Endometrium (tissue), 2 donors: ENCODE data around the gene ECSIT.
A peak's percentile ranks its signal among the peaks of the same experiment; 100 is the strongest.
"Not testable (repeated sequence)": the region's sequence is repeated elsewhere in the genome, so short reads cannot be mapped to it uniquely, and the experiment has no call there.

Experiments used
- FAIRE-seq: peaks from 2 replicates; lab custom pipeline; 2012; peaks lifted over from hg19 to GRCh38; lab: Jason Lieb, UNC
- donor health status: control.
- donor health status: control.

ECSIT gene, protein sequence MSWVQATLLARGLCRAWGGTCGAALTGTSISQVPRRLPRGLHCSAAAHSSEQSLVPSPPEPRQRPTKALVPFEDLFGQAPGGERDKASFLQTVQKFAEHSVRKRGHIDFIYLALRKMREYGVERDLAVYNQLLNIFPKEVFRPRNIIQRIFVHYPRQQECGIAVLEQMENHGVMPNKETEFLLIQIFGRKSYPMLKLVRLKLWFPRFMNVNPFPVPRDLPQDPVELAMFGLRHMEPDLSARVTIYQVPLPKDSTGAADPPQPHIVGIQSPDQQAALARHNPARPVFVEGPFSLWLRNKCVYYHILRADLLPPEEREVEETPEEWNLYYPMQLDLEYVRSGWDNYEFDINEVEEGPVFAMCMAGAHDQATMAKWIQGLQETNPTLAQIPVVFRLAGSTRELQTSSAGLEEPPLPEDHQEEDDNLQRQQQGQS

DNA sequence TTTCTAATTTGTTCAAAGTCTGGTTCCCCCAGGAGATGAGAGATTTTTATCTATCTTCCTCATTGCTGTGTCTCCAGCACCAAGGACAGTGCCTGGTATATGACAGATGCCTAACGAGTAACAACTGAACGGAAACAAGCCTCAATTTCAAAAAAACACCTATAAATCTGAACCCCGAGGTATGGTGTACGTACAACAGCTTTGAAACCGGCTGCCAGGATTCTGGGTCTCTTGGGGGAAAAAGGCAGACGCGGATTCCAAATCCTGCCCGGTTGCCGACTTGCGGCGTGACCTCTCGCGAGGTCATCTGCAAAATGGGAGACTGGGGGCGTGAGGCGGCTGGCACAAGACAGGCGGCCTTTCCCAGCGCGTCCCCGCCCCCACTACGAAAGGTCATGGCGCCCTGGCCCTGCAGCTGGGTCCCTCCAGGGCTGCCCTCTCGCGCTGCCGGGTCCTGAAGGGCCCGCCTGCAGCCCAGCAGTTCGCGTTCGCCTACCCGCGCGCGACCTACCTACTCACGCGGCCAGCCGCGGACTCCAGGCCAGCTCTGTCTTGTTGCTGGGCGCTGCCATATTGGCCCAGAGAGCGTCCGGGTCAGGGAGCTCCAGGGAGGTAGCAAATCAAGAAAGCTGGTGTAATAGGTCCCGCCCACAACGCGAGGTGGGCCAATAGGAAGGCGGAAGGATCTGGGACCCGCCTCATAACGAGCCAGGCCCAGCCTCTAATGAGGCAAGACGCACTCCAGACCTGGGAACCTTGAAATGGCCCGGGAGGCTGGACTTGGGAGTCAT is at the start of gene ECSIT:
Gene ECSIT (minus strand): TSS at position 584 of the 791 bp plus-strand sequence. CDS start 9,964 bp downstream, outside the sequence.
- FAIRE-seq, result peak; percentile 97

DNA sequence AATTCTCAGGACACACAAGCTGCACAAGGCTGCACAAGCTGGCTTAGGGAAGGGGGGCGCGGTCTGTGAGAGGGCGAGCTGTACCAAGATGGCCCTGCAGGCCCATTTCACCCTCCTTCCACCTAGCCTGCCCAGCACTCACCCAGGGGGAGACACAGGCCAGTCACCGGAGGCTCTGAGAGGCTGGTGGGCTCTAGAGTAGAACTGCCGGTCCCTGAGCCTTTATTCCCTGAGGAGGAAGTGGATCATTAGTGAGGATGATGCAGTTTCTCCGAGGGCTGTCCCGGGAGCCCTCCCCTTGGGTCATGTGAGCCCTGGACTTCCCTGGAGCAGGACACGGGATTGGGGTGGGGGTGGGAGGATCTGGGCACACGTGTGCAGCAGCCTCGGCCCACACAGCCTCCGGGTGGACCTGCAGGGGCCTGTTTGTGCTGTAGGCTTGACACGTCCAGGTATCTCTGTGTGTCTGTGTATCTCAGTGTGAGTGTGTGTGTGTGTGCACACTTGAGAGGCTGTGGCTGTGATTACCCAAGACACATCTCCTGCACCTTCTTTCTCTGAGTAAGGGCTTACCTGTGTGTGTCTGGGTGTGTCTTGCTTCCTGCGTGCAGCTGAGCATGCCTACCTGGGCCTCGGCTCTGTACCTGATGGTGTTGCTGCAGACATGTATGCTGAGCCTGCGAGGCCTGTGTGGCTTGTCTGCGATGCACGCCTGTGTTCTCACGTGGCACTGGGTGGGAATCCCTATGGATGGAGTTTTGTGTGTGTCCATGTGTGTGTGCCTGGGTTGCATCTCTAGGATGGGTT is 48.7 kb upstream of the ECSIT start, which contains the start of gene ACP5:
Gene ACP5 (minus strand): TSS at position 195 of the 807 bp plus-strand sequence. CDS start 328 bp downstream, outside the sequence.
- no peak for FAIRE-seq

DNA sequence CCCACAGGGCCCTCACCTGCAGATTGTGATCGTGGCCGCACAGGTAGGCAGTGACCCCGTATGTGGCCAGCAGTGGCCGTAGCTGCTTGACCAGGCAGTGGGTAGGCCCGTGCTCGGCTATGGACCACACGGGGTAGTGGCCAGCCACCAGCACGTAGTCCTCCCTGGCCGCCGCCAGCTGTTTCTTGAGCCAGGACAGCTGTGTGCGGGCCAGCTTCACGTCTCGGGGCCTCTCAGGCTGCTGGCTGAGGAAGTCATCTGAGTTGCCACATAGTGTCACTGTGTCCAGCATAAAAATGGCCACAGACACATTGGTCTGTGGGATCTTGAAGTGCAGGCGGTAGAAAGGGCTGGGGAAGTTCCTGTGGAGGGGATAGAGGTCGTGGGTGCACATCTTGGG is 47.3 kb upstream of the ECSIT start:
- FAIRE-seq, result no peak

- FAIRE-seq, result no peak
Observed at GRCh38 chr19:11574689-11575088, 45.8 kb upstream of the ECSIT start.

GRCh38 chr19:11573763-11574162 is 44.8 kb upstream of the ECSIT start:
- FAIRE-seq, result not testable (repeated sequence)

- FAIRE-seq, result not testable (repeated sequence)
Observed at GRCh38 chr19:11573354-11573753, 44.4 kb upstream of the ECSIT start.

- no peak for FAIRE-seq
Observed at GRCh38 chr19:11570039-11570462, 41.1 kb upstream of the ECSIT start.

- FAIRE-seq, result no peak
Observed at GRCh38 chr19:11566164-11566563, 37.2 kb upstream of the ECSIT start.

- not testable (repeated sequence) for FAIRE-seq
Observed at GRCh38 chr19:11565649-11565980, 36.7 kb upstream of the ECSIT start.

DNA sequence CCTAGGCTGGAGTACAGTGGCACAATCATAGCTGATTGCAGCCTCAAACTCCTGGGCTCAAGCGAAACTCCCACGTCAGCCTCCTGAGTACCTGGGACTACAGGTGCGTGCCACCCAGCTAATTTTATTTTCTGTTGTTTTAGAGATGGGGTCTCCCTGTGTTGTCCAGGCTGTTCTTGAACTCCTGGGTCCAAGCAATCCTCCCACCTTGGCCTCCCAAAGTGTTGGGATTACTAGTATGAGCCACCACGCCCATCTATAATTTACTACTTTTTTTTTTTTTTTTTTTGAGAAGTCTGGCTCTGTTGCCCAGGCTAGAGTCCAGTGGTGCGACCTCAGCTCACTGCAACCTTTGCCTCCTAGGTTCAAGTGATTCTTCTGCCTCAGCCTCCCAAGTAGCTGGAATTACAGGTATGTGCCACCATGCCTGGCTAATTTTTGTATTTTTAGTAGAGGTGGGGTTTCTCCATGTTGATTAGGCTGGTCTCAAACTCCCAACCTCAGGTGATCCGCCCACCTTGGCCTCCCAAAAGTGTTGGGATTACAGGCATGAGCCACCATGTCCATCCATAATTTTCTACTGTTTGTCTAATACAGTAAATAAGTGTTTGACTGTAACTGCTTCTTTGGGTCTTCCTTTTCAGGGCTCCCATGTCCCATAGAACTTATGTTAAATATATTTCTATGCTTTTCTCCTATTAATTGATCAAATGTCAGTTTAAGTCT is 35.3 kb upstream of the ECSIT start:
- not testable (repeated sequence) for FAIRE-seq

DNA sequence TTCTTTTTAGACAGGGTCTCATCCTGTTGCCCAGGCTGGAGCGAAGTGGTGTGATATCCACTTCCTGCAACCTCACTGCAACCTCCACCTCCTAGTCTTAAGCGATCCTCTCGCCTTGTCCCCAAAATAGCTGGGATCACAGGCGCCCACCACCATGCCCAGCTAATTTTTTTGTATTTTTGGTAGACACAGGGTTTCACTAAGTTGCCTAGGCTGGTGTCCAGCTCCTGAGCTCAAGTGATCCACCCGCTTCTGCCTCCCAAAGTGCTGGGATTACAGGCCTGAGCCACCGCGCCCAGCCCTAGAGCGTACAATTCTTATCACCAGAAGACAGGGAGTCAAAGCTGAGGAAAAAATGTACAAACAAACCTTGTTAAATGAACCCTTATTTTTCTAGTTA is 34.6 kb upstream of the ECSIT start:
- no peak for FAIRE-seq

- no peak for FAIRE-seq
Observed at GRCh38 chr19:11560404-11561051, 31.6 kb upstream of the ECSIT start.

GRCh38 chr19:11558881-11559828 is 30.2 kb upstream of the ECSIT start, which contains the start of gene ELOF1:
Gene ELOF1, minus strand, starts transcription at chr19:11559230. Its CDS starts 4,883 bp downstream, at chr19:11554347.
- FAIRE-seq, result peak; percentile 76

DNA sequence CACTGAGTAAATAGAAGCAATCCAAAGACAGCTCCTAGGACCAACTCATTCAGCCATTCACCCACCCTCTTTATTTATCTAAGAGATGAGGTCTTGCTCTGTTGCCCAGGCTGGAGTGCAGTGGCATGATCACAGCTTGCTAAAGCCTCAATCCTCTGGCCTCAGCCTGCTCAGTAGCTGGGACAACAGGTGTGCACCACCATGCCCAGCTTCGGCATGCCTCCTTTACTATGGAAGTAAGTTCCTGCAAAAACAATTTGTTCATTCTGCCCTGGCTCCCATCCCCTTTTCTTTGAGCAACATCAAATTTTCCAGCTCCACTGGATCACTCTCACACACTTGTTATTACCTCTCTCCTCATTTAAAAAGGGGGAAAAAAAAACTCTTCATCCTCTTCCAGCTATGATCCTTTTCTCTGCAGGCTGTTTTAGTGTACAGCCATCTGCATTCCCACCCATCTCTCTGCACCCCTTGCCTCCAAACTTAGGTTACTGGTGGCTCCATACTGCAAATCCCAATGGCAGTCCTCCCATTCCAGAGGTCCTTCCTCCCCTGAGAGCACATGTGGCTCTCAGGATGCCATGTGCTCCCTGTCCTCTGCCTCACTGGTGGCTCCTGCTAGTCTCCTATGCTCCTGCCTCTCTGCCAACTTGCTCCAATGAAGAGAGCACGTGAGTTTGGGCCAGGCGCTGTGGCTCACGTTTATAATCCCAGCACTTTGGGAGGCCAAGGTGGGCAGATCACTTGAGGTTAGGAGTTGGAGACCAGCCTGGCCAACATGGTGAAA is 27.9 kb upstream of the ECSIT start:
- FAIRE-seq, result no peak

DNA sequence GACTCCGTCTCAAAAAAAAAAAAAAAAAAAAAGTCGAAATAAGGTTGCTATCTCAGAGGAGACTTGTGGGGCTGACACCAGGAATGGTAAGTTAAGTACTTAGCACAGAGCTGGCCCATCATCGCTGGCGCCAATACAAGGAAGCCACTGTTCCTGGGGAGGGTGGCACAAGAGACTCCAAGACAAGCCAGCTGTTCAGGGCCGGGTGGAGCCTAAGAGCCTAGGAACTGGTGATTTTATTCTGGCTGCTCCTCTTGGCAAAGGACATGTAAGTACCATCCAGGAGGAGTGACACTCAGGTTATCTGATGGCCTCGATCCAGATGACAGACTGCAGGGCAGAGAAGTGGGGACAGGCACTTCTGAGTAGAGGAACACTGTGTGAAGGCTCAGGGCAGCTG is 26.3 kb upstream of the ECSIT start:
- FAIRE-seq, result no peak

- no peak for FAIRE-seq
Observed at GRCh38 chr19:11554160-11554559, 25.2 kb upstream of the ECSIT start.

GRCh38 chr19:11552666-11553372 is 23.9 kb upstream of the ECSIT start:
- FAIRE-seq, result no peak

GRCh38 chr19:11551603-11552235 is 22.8 kb upstream of the ECSIT start:
- FAIRE-seq, result no peak
